WTC11 (cell line): ENCODE data around the gene RHOBTB1. TPM values are rescaled to one million over a fixed set of nuclear protein-coding genes. Genes with fewer than 3 reads are reported as not detected.

ENCODE experiments used
- ATAC-seq: fragments of 200-7000 bp; cut with Tn5 transposase; 2 replicates; pipeline ENCODE4 v1.10.0; 2021; ENCODE audit warnings: mild to moderate bottlenecking, moderate library complexity
- CTCF ChIA-PET: fragments of 300-600 bp; sonication (Branson Sonifier 250); formaldehyde crosslinking; loops from one replicate; lab custom pipeline; 2021; ENCODE audit warnings: antibody characterized with exemption; lab: Charles Lee
- POLR2A ChIA-PET: fragments of 350-600 bp; sonication (Branson Sonifier 250); formaldehyde crosslinking; loops from one replicate; lab custom pipeline; 2021; ENCODE audit warnings: antibody characterized with exemption; lab: Charles Lee
- DNase-seq: peaks from one replicate; pipeline ENCODE4 v3.0.0; 2021; ENCODE audit warnings: low spot score
- H3K27ac Mint-ChIP-seq: 2 replicates; pipeline ENCODE4 v1.8.0; 2021; ENCODE audit warnings: mixed read lengths
- H3K27me3 Mint-ChIP-seq: 2 replicates; pipeline ENCODE4 v1.8.0; 2021; ENCODE audit warnings: low read depth, mild to moderate bottlenecking, moderate library complexity, mixed read lengths
- H3K36me3 Mint-ChIP-seq: 2 replicates; pipeline ENCODE4 v1.8.0; 2021; ENCODE audit warnings: mixed read lengths
- H3K4me1 Mint-ChIP-seq: 2 replicates; pipeline ENCODE4 v1.8.0; 2022; ENCODE audit warnings: mixed read lengths
- H3K4me3 Mint-ChIP-seq: 2 replicates; pipeline ENCODE4 v1.8.0; 2021; ENCODE audit warnings: mild to moderate bottlenecking, moderate library complexity, mixed read lengths
- H3K9me3 Mint-ChIP-seq: 2 replicates; pipeline ENCODE4 v1.8.0; 2021; ENCODE audit warnings: mixed read lengths
- E2F4 ChIP-seq: sonication (generic); formaldehyde crosslinking; IDR thresholded peaks from 2 replicates; pipeline ENCODE4 v1.8.1; 2022; ENCODE audit warnings: low read depth, mild to moderate bottlenecking, moderate library complexity, missing genetic modification reagents, borderline replicate concordance
- EMX1 ChIP-seq: fragments of 250-450 bp; sonication (Bioruptor Pico); IDR thresholded peaks from 2 replicates; pipeline ENCODE4 v1.8.0; 2021; ENCODE audit warnings: mild to moderate bottlenecking
- GABPB1 ChIP-seq: sonication (generic); formaldehyde crosslinking; IDR thresholded peaks from 2 replicates; pipeline ENCODE4 v1.8.1; 2023; ENCODE audit warnings: mild to moderate bottlenecking, missing genetic modification reagents
- JAZF1 ChIP-seq: fragments of 250-450 bp; sonication (Bioruptor Pico); IDR thresholded peaks from 2 replicates; pipeline ENCODE4 v1.9.0; 2021; ENCODE audit warnings: moderate library complexity, mild to moderate bottlenecking, inconsistent platforms
- NR2C2 ChIP-seq: sonication (generic); formaldehyde crosslinking; IDR thresholded peaks from 2 replicates; pipeline ENCODE4 v1.8.0; 2022; ENCODE audit warnings: mild to moderate bottlenecking, missing genetic modification reagents
- NR3C1 ChIP-seq: sonication (generic); formaldehyde crosslinking; conservative IDR thresholded peaks from 2 replicates; pipeline ENCODE4 v1.8.1; 2023; ENCODE audit warnings: low read depth, mild to moderate bottlenecking, missing genetic modification reagents
- RELA ChIP-seq: sonication (generic); formaldehyde crosslinking; IDR thresholded peaks from 2 replicates; pipeline ENCODE4 v1.8.1; 2022; ENCODE audit warnings: missing genetic modification reagents, mild to moderate bottlenecking, borderline replicate concordance
- TEAD1 ChIP-seq: sonication (generic); formaldehyde crosslinking; IDR thresholded peaks from 2 replicates; pipeline ENCODE4 v1.8.0; 2022; ENCODE audit warnings: mild to moderate bottlenecking, missing genetic modification reagents
- ZNF121 ChIP-seq: sonication (generic); formaldehyde crosslinking; IDR thresholded peaks from 2 replicates; pipeline ENCODE4 v1.8.0; 2023; ENCODE audit warnings: missing genetic modification reagents
- ZNF232 ChIP-seq: sonication (generic); formaldehyde crosslinking; IDR thresholded peaks from 2 replicates; pipeline ENCODE4 v1.8.0; 2022; ENCODE audit warnings: mild to moderate bottlenecking, missing genetic modification reagents
- ZNF317 ChIP-seq: sonication (generic); formaldehyde crosslinking; IDR thresholded peaks from 2 replicates; pipeline ENCODE4 v1.8.1; 2023; ENCODE audit warnings: low read depth, mild to moderate bottlenecking, moderate library complexity, missing genetic modification reagents, borderline replicate concordance
- ZNF423 ChIP-seq: fragments of 250-450 bp; sonication (Bioruptor Pico); IDR thresholded peaks from 2 replicates; pipeline ENCODE4 v2.1.2; 2022; ENCODE audit warnings: mild to moderate bottlenecking, moderate library complexity
- ZNF532 ChIP-seq: fragments of 250-450 bp; sonication (Bioruptor Pico); IDR thresholded peaks from 2 replicates; pipeline ENCODE4 v1.9.0; 2021; ENCODE audit warnings: mild to moderate bottlenecking, borderline replicate concordance
- ZSCAN18 ChIP-seq: fragments of 250-450 bp; sonication (Bioruptor Pico); IDR thresholded peaks from 2 replicates; pipeline ENCODE4 v2.1.2; 2022; ENCODE audit warnings: mild to moderate bottlenecking, moderate library complexity
- total RNA-seq: library from RNA; stranded (reverse); gene quantifications from 3 replicates; pipeline ENCODE4 v1.2.3, GENCODE V29; 2021
- TF ChIP-seq, protein P1 (sequence below): sonication (generic); formaldehyde crosslinking; IDR thresholded peaks from 2 replicates; pipeline ENCODE4 v1.8.0; 2023; ENCODE audit warnings: missing genetic modification reagents
- TF ChIP-seq, protein P2 (sequence below): sonication (generic); formaldehyde crosslinking; IDR thresholded peaks from 2 replicates; pipeline ENCODE4 v1.8.1; 2022; ENCODE audit warnings: low read depth, missing genetic modification reagents, borderline replicate concordance
- TF ChIP-seq, protein P3 (sequence below): sonication (generic); formaldehyde crosslinking; IDR thresholded peaks from 2 replicates; pipeline ENCODE4 v1.8.1; 2023; ENCODE audit warnings: mild to moderate bottlenecking, missing genetic modification reagents, moderate library complexity
- TF ChIP-seq, protein P4 (sequence below): sonication (generic); formaldehyde crosslinking; IDR thresholded peaks from 2 replicates; pipeline ENCODE4 v1.8.0; 2022; ENCODE audit warnings: mild to moderate bottlenecking, missing genetic modification reagents

The RHOBTB1 gene
- total RNA-seq, 1 experiment from 2014 or later: 6.9 TPM

GRCh38 chr10:60978287-60979115 is 34.5 kb upstream of the RHOBTB1 start:
- CTCF ChIA-PET: no interaction called here
- Mint-ChIP-seq H3K9me3 (no peaks in the 10 kb centered on the region), H3K27ac (no peak overlapping the region), H3K27me3 (no peaks in the 10 kb centered on the region), H3K4me3 (no peak overlapping the region), H3K4me1 (peaks cover 9% of the 10 kb centered on the region), H3K36me3 (no peaks in the 10 kb centered on the region)
- no peak for DNase-seq
- TF ChIP-seq, protein P1, sequence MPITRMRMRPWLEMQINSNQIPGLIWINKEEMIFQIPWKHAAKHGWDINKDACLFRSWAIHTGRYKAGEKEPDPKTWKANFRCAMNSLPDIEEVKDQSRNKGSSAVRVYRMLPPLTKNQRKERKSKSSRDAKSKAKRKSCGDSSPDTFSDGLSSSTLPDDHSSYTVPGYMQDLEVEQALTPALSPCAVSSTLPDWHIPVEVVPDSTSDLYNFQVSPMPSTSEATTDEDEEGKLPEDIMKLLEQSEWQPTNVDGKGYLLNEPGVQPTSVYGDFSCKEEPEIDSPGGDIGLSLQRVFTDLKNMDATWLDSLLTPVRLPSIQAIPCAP (CRISPR knock-in tag): no peak
- TF ChIP-seq ZNF317 (CRISPR knock-in tag): no peak
- TF ChIP-seq E2F4 (CRISPR knock-in tag): no peak
- TF ChIP-seq, protein P2, sequence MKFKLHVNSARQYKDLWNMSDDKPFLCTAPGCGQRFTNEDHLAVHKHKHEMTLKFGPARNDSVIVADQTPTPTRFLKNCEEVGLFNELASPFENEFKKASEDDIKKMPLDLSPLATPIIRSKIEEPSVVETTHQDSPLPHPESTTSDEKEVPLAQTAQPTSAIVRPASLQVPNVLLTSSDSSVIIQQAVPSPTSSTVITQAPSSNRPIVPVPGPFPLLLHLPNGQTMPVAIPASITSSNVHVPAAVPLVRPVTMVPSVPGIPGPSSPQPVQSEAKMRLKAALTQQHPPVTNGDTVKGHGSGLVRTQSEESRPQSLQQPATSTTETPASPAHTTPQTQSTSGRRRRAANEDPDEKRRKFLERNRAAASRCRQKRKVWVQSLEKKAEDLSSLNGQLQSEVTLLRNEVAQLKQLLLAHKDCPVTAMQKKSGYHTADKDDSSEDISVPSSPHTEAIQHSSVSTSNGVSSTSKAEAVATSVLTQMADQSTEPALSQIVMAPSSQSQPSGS (CRISPR knock-in tag): no peak
- no peak for TF ChIP-seq NR3C1
- TF ChIP-seq JAZF1 (CRISPR knock-in tag): no peak
- no peak for TF ChIP-seq ZNF532 (CRISPR knock-in tag)
- TF ChIP-seq RELA: no peak
- no peak for TF ChIP-seq NR2C2 (CRISPR knock-in tag)
- no peak for TF ChIP-seq ZNF121 (CRISPR knock-in tag)
- no peak for TF ChIP-seq ZNF423 (CRISPR knock-in tag)
- TF ChIP-seq EMX1 (CRISPR knock-in tag): no peak
- no peak for TF ChIP-seq ZNF232 (CRISPR knock-in tag)
- POLR2A ChIA-PET: no interaction called here
- ATAC-seq: 0 out of 2 replicates have a peak, but pooled peaks have one; percentile 34

DNA sequence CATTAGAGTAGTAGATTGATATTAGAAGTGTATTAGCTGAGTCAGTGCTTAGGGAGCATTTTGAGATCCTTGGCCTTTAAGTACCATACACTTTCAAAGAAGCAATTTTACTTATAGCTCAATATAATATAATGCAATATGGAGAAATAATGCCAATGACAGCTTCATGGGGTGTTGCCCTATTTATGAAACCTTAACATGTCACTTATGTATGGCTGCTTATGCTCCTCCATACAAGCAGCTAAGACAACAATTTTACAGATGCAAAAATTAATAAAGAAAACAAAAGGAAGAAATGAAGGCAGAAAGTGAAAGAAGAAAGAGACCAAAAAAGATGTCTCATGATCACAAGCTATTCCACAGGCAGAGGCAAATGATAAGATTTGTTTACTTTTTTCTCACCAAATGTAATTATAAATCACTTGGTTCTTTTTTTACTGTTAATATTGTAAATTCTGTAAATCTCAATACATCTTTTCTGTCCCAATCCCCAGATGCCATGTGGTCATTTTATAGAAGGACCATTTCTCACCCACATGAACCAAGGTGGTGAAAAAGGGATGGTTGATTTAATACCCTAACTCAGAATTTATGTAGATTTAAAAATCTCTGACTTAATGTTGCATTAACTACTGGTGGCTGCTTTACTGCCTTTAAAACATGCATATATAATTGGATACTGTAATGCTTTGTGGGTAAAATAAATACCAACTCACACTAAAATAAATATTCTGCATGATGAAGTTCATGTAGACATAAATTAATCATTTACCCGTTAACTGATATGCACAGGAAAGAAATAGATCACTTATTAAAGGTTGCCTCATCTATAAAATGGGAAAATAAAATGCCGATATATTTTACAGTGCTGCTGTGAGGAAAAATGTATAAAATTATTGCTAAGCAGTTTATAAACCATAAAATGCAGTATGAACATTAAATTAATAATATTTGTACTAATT is 33.5 kb upstream of the RHOBTB1 start:
- CTCF ChIA-PET: no interaction called here
- H3K4me1 Mint-ChIP-seq: peaks cover 9% of the 10 kb centered on the region
- no peak for TF ChIP-seq E2F4 (CRISPR knock-in tag)
- TF ChIP-seq, protein P3, sequence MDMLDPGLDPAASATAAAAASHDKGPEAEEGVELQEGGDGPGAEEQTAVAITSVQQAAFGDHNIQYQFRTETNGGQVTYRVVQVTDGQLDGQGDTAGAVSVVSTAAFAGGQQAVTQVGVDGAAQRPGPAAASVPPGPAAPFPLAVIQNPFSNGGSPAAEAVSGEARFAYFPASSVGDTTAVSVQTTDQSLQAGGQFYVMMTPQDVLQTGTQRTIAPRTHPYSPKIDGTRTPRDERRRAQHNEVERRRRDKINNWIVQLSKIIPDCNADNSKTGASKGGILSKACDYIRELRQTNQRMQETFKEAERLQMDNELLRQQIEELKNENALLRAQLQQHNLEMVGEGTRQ (CRISPR knock-in tag): no peak
- no peak for TF ChIP-seq ZSCAN18
- no peak for TF ChIP-seq GABPB1 (CRISPR knock-in tag)
- TF ChIP-seq TEAD1 (CRISPR knock-in tag): no peak
- TF ChIP-seq, protein P4, sequence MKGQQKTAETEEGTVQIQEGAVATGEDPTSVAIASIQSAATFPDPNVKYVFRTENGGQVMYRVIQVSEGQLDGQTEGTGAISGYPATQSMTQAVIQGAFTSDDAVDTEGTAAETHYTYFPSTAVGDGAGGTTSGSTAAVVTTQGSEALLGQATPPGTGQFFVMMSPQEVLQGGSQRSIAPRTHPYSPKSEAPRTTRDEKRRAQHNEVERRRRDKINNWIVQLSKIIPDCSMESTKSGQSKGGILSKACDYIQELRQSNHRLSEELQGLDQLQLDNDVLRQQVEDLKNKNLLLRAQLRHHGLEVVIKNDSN (CRISPR knock-in tag): no peak
- TF ChIP-seq, all 79 proteins: peak for 0
- POLR2A ChIA-PET: no interaction called here
- Mint-ChIP-seq H3K27ac (no peak overlapping the region), H3K9me3 (no peaks in the 10 kb centered on the region), H3K4me3 (no peak overlapping the region), H3K27me3 (no peaks in the 10 kb centered on the region), H3K36me3 (no peaks in the 10 kb centered on the region)
- DNase-seq: no peak
- no peak for ATAC-seq
